DOHH2 (cell line): Measurements from ENCODE around the gene MYF5.

Experiments
- CTCF ChIP-seq: fragments of 200-600 bp; sonication (generic); IDR thresholded peaks from one replicate; pipeline ENCODE4 v1.5.1; 2014; ENCODE audit warnings: antibody characterized with exemption, mild to moderate bottlenecking, low read depth, low read length; ENCODE audit not compliant: poor library complexity, severe bottlenecking
- EZH2phosphoT487 ChIP-seq: fragments of 200-600 bp; sonication (generic); IDR thresholded peaks from 2 replicates; pipeline ENCODE4 v1.6.1; 2017; ENCODE audit warnings: borderline replicate concordance, mild to moderate bottlenecking, antibody characterized with exemption, low read length, moderate library complexity, mixed read lengths

GRCh38 chr12:80714846-80715245 is 1.9 kb upstream of the MYF5 start:
- TF ChIP-seq CTCF (no peak), EZH2phosphoT487 (no peak)
